OCI-LY7 (cell line): ENCODE results near the gene PSD2.

Experiments used
- EZH2phosphoT487 ChIP-seq: fragments of 200-600 bp; sonication (generic); IDR thresholded peaks from 2 replicates; pipeline ENCODE4 v1.6.1; 2018; ENCODE audit warnings: low read depth, borderline replicate concordance, mild to moderate bottlenecking, mixed run types, antibody characterized with exemption, low read length, moderate library complexity, mixed read lengths
- TF ChIP-seq, protein P1 (sequence below): fragments of 200-600 bp; sonication (generic); conservative IDR thresholded peaks from 2 replicates; pipeline ENCODE4 v1.5.1; 2014; ENCODE audit warnings: mild to moderate bottlenecking, antibody characterized with exemption, low read length, moderate library complexity, mixed read lengths

DNA sequence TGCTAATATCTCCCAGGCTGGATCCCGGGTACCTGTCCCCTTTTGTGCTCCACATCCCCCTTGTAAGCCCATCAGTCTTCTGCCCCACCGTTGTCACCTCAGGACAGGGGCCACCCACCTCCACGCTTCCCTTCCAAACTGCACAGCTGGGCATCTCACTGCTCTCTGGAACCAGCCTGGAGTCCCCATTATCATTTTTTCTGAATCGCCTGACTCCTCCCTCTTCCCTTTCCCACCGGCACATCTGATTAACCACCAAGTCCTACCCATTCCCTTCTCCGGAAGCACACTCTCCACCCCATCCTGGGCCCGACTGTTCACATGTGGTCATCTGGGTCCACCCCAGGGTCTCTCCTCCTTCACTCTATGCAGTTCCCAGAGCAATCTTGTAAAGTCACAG lies 53.9 kb downstream of the PSD2 start:
- TF ChIP-seq, protein P1, sequence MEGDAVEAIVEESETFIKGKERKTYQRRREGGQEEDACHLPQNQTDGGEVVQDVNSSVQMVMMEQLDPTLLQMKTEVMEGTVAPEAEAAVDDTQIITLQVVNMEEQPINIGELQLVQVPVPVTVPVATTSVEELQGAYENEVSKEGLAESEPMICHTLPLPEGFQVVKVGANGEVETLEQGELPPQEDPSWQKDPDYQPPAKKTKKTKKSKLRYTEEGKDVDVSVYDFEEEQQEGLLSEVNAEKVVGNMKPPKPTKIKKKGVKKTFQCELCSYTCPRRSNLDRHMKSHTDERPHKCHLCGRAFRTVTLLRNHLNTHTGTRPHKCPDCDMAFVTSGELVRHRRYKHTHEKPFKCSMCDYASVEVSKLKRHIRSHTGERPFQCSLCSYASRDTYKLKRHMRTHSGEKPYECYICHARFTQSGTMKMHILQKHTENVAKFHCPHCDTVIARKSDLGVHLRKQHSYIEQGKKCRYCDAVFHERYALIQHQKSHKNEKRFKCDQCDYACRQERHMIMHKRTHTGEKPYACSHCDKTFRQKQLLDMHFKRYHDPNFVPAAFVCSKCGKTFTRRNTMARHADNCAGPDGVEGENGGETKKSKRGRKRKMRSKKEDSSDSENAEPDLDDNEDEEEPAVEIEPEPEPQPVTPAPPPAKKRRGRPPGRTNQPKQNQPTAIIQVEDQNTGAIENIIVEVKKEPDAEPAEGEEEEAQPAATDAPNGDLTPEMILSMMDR: no peak
- TF ChIP-seq EZH2phosphoT487: no peak
